ENCODE results near the gene CHAF1A. TPM values are rescaled to one million over a fixed set of nuclear protein-coding genes. Genes with fewer than 3 reads are reported as not detected.

Gene CHAF1A
- total and polyA plus RNA-seq, 2 of the 8 experiments (the other 6 are each of a cell fraction or from before 2014, with no cell fraction given), result 122 to 147 TPM

- DNase-seq (ENCODE audit: low read depth in 1 of 2, low spot score in 2 of 2) (no peak), FAIRE-seq (no peak)
- H2BK15ac ChIP-seq (ENCODE audit: low read length), result no peak overlapping the region
These were observed 13.8 kb downstream of the CHAF1A start for GRCh38 chr19:4416268-4416667.

More at GRCh38 chr19:4416268-4416667, 13.8 kb downstream of the CHAF1A start:
- ChIA-PET CTCF (ENCODE audit: partially characterized antibody) (interaction anchor here (0.6 to 2.3 kb wide), 6 partner anchors 10 to 1939 kb away, joined by 3 to 9 read pairs (median 4); partner anchors contain the start of gene SH3GL1), POLR2A (ENCODE audit: partially characterized antibody) (interaction anchor here (1.0 to 58.1 kb wide), 5 partner anchors 8 to 58 kb away, joined by 3 to 1590 read pairs (median 8); partner anchors contain the start of genes CHAF1A, SH3GL1 and UBXN6)
- no peak overlapping the region for H4K91ac ChIP-seq (replicated peaks; ENCODE audit: insufficient read length, low read length)
- peak overlapping the region in 1 of 2 experiments; percentile 41; a peak in 1 of 4 replicates for H3K4me2 ChIP-seq (ENCODE audit: insufficient read depth in 1 of 2, low read depth in 2 of 2, low read length in 2 of 2)
- no peak overlapping the region for H3K4me3 ChIP-seq (ENCODE audit: extremely low read depth in 1 of 4, insufficient read depth in 2 of 4, low read depth in 3 of 4, low read length in 4 of 4)
- peaks cover 22 to 74% (median 44%) of the 10 kb centered on the region in 4 experiments for H3K36me3 ChIP-seq (ENCODE audit: control insufficient read depth in 2 of 4, insufficient read depth in 4 of 4, low read length in 3 of 4)
- no peak overlapping the region for H2BK20ac ChIP-seq (ENCODE audit: low read length)
- no peak overlapping the region for H2AFZ ChIP-seq (ENCODE audit: low read length)
- no peak overlapping the region; the same call in 1 of the 2 replicates for H3K18ac ChIP-seq (ENCODE audit: extremely low read depth, low read length)
- H2BK120ac ChIP-seq (replicated peaks; ENCODE audit: low read depth, low read length), result no peak overlapping the region
- H2AK5ac ChIP-seq (ENCODE audit: low read depth, low read length), result no peak overlapping the region
- peaks cover 19 to 29% of the 10 kb centered on the region in 2 experiments for H4K20me1 ChIP-seq (replicated peaks in 1 of 2; ENCODE audit: control insufficient read depth in 1 of 2, insufficient read depth in 2 of 2, low read length in 2 of 2)
- H3K79me2 ChIP-seq (ENCODE audit: control insufficient read depth in 1 of 2, insufficient read depth in 2 of 2, low read length in 2 of 2), result peaks cover 11 to 87% of the 10 kb centered on the region in 2 experiments; a peak in 3 of 4 replicates
- H3K27ac ChIP-seq (ENCODE audit: low read depth, low read length), result peak overlapping the region; percentile 34; the same call in 1 of the 2 replicates
- no peak overlapping the region for H3K23ac ChIP-seq (ENCODE audit: insufficient read length)
- H3K79me1 ChIP-seq (ENCODE audit: low read depth, low read length), result peaks cover 7% of the 10 kb centered on the region
- H3K9me3 ChIP-seq (ENCODE audit: insufficient read depth in 2 of 2, low read depth in 1 of 2, low read length in 1 of 2), result no peaks in the 10 kb centered on the region
- H3K4ac ChIP-seq (replicated peaks; ENCODE audit: insufficient read length, low read depth, low read length), result no peak overlapping the region
- H3K23me2 ChIP-seq (ENCODE audit: low read depth, low read length), result no peaks in the 10 kb centered on the region
- no peak overlapping the region for H4K8ac ChIP-seq (ENCODE audit: extremely low read depth, insufficient read depth, low read length)
- WGBS, 2 experiments (ENCODE audit: extremely low coverage in 1 of 2, insufficient coverage in 1 of 2, insufficient read length in 1 of 2, insufficient replicate concordance in 2 of 2, low coverage in 1 of 2, low lambda C conversion rate in 2 of 2, missing lambda C conversion rate in 1 of 2), result 90% methylated on average over 9 of the region's 9 CpGs; no CpG with 5 or more reads in 1 of the 2 experiments
- no peak overlapping the region for H3K9ac ChIP-seq (replicated peaks in 1 of 4; ENCODE audit: extremely low read depth in 1 of 4, low read depth in 3 of 4, low read length in 3 of 4)
- H3K4me1 ChIP-seq (replicated peaks in 1 of 4; ENCODE audit: control insufficient read depth in 3 of 4, insufficient read depth in 4 of 4, low read length in 3 of 4), result peaks cover 6 to 22% (median 7%) of the 10 kb centered on the region in 4 experiments; a peak in 6 of 7 replicates
- no peak overlapping the region for H3K56ac ChIP-seq (replicated peaks; ENCODE audit: insufficient read length, low read depth, low read length)
- H2BK12ac ChIP-seq (ENCODE audit: low read depth, low read length), result no peak overlapping the region
- H3K27me3 ChIP-seq (replicated peaks in 1 of 4; ENCODE audit: control insufficient read depth in 3 of 4, extremely low read depth in 1 of 4, insufficient read depth in 3 of 4, low read length in 3 of 4), result no peaks in the 10 kb centered on the region
- no peak overlapping the region for H3K14ac ChIP-seq (ENCODE audit: insufficient read length)
- TF ChIP-seq PHF8 (conservative IDR thresholded peaks at IDR 0.05; ENCODE audit: low read depth, low read length) (no peak), JUN (IDR thresholded peaks at IDR 0.05; ENCODE audit: low read depth, low read length) (no peak), ZNF274 (IDR thresholded peaks at IDR 0.05; ENCODE audit: borderline replicate concordance, extremely low read depth, low read length) (no peak), RNF2 (IDR thresholded peaks at IDR 0.05; ENCODE audit: borderline replicate concordance, low read depth, low read length, missing control alignments, poor library complexity, severe bottlenecking) (no peak), CBX5 (IDR thresholded peaks at IDR 0.05; ENCODE audit: low read depth, low read length) (no peak), TAF7 (optimal IDR thresholded peaks at IDR 0.05; ENCODE audit: borderline replicate concordance, low read depth, low read length) (no peak), FOSL1 (IDR thresholded peaks at IDR 0.05; ENCODE audit: insufficient read depth, low read depth, low read length) (no peak)
- no peak overlapping the region for H2BK5ac ChIP-seq (ENCODE audit: low read depth, low read length)
- H4K5ac ChIP-seq (ENCODE audit: insufficient read length, low read depth, low read length), result no peak overlapping the region
